ENCODE data around the gene PLA2G4D. TPM values are rescaled to one million over a fixed set of nuclear protein-coding genes. Genes with fewer than 3 reads are reported as not detected.

Gene PLA2G4D
- total RNA-seq, 1 donor from 2014 or later, result not detected

- Mint-ChIP-seq H3K27me3 (no peaks in the 10 kb centered on the region), H3K4me3 (no peak overlapping the region), H3K4me1 (peaks cover 26% of the 10 kb centered on the region), H3K27ac (no peak overlapping the region), H3K9me3 (no peaks in the 10 kb centered on the region), H3K36me3 (ENCODE audit: low read depth) (no peaks in the 10 kb centered on the region)
- no peak for DNase-seq
- no peak for ATAC-seq (ENCODE audit: low read depth)
- intact Hi-C loops (cut with micrococcal nuclease), result no loop called here
- ChIA-PET CTCF (no interaction called here), POLR2A (no interaction called here)
- no peak for TF ChIP-seq CTCF (IDR thresholded peaks at IDR 0.05)
Measured at GRCh38 chr15:42038401-42038800, 56.0 kb downstream of the PLA2G4D start.

DNA sequence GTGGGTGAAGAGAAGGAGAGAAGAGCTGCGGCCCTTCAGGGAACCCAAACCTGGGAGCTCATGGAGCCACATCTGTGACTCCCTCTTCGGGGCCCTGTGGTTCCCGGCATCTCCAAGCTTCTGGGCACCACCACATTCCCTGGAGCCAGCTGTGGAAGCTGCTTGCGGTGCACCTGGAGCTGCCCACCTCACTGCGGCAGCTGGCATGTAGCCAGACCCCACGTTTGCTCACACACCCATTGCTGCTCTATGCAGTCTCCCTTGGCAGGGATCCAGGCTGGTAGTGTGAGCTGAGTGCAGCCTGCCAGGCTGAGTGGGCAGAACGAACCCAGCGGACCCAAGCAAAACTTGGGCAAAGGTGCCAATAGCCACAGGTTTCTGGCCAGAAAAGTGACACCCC is 56.7 kb downstream of the PLA2G4D start:
- Mint-ChIP-seq H3K4me3 (no peak overlapping the region), H3K9me3 (no peaks in the 10 kb centered on the region), H3K27me3 (no peaks in the 10 kb centered on the region), H3K36me3 (ENCODE audit: low read depth) (no peaks in the 10 kb centered on the region), H3K27ac (no peak overlapping the region), H3K4me1 (peaks cover 33% of the 10 kb centered on the region)
- ChIA-PET POLR2A (interaction anchor here (0.7 kb wide), 1 partner anchor 38 kb away, joined by 4 read pairs; no protein-coding TSS in a partner anchor), CTCF (interaction anchor here (1.2 kb wide), 1 partner anchor 28 kb away, joined by 3 read pairs; no protein-coding TSS in a partner anchor)
- TF ChIP-seq CTCF (IDR thresholded peaks at IDR 0.05), result no peak
- intact Hi-C loops (cut with micrococcal nuclease), result no loop called here
- DNase-seq, result no peak
- ATAC-seq (ENCODE audit: low read depth), result no peak

- intact Hi-C loops (cut with micrococcal nuclease), result no loop called here
- Mint-ChIP-seq H3K4me3 (no peak overlapping the region), H3K4me1 (peaks cover 35% of the 10 kb centered on the region), H3K27me3 (no peaks in the 10 kb centered on the region), H3K27ac (no peak overlapping the region), H3K9me3 (no peaks in the 10 kb centered on the region), H3K36me3 (ENCODE audit: low read depth) (no peaks in the 10 kb centered on the region)
- ChIA-PET CTCF (interaction anchor here (1.2 kb wide), 1 partner anchor 28 kb away, joined by 3 read pairs; no protein-coding TSS in a partner anchor), POLR2A (no interaction called here)
- TF ChIP-seq CTCF (IDR thresholded peaks at IDR 0.05), result no peak
- ATAC-seq (ENCODE audit: low read depth) (no peak), DNase-seq (no peak)
Measured at GRCh38 chr15:42036966-42037365, 57.4 kb downstream of the PLA2G4D start.

DNA sequence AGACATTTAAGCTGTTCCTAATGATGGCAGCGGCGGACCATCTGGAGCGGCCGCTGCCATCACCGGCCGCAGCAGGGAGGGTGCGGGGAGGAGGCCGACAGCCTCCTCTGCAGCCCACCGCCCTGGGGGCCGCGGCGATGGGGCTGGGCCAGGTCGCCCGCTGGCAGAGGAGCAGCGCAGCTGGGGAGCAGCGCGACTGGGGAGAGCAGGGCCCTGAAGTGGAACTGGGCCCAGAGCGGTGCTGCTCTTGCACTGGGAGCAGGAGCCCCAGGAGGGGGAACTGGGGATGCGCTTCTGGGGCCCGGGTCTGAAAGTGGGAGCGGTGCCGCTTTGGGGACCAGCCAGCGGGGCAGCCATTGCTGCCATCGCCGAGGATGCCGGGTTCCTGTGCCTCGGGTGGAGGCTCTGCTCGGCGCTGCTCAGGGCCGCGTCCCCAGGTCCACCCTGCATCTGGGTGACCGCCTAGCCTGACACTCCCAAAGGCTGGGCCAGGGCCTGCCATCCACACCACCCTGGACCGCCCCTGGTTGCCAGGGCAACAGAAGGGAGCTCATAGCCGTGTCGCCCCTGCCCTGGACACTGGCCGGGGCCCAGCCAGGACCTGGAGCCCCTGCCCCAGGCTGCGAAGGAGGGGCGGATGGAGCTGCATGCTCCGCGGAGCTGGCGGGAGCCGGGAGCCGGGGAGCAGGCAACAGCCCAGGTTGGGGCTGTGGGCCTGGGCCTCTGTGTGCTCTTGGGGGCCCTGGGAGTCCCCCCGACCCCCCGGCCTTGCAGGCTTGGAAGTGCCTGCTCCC is 58.1 kb downstream of the PLA2G4D start:
- H3K4me3 Mint-ChIP-seq, result no peak overlapping the region
- peaks cover 35% of the 10 kb centered on the region for H3K4me1 Mint-ChIP-seq
- POLR2A ChIA-PET, result interaction anchor here (0.6 kb wide), 1 partner anchor 363 kb away, joined by 3 read pairs; no protein-coding TSS in a partner anchor
- DNase-seq, result no peak
- ATAC-seq (ENCODE audit: low read depth), result no peak
- H3K27me3 Mint-ChIP-seq, result no peaks in the 10 kb centered on the region
- no peak overlapping the region for H3K27ac Mint-ChIP-seq
- TF ChIP-seq CTCF (IDR thresholded peaks at IDR 0.05), result no peak
- intact Hi-C loops (cut with micrococcal nuclease), result no loop called here
- CTCF ChIA-PET, result no interaction called here
- no peaks in the 10 kb centered on the region for H3K9me3 Mint-ChIP-seq
- no peaks in the 10 kb centered on the region for H3K36me3 Mint-ChIP-seq (ENCODE audit: low read depth)

GRCh38 chr15:42035435-42035761 is 59.0 kb downstream of the PLA2G4D start:
- TF ChIP-seq CTCF (IDR thresholded peaks at IDR 0.05), result no peak
- Mint-ChIP-seq H3K36me3 (ENCODE audit: low read depth) (no peaks in the 10 kb centered on the region), H3K27me3 (no peaks in the 10 kb centered on the region), H3K27ac (peak overlapping the region; percentile 68), H3K4me3 (peak overlapping the region; percentile 30), H3K9me3 (no peaks in the 10 kb centered on the region), H3K4me1 (peaks cover 35% of the 10 kb centered on the region)
- CTCF ChIA-PET, result no interaction called here
- no peak for DNase-seq
- ATAC-seq (ENCODE audit: low read depth), result peak; percentile 79
- POLR2A ChIA-PET, result no interaction called here
- intact Hi-C loops (cut with micrococcal nuclease), result loop anchor here (2.0 kb wide), 1 partner anchor 21 kb away; no protein-coding TSS in a partner anchor

All from activated B cell treated with CpG ODN at 0.5 μM for 24 hours (primary cell).